H1 (cell line): ENCODE data around the gene GPRC5D. TPM values are rescaled to one million over a fixed set of nuclear protein-coding genes. Genes with fewer than 3 reads are reported as not detected.

ENCODE experiments used
- BCL11A ChIP-seq, 2 experiments: IDR thresholded peaks; one replicate each; pipeline ENCODE4 v1.6.1; 2011; ENCODE audit warnings: low read depth in 2 of 2, low read length in 2 of 2, mild to moderate bottlenecking in 2 of 2
- CHD2 ChIP-seq: IDR thresholded peaks from 2 replicates; pipeline ENCODE4 v1.6.1; 2012; ENCODE audit warnings: low read length, improper control_type of control experiment
- JUND ChIP-seq: IDR thresholded peaks from 2 replicates; pipeline ENCODE4 v1.6.1; 2011; ENCODE audit warnings: mild to moderate bottlenecking, improper control_type of control experiment, low read length
- SIRT6 ChIP-seq: IDR thresholded peaks from one replicate; pipeline ENCODE4 v1.7.1; 2012; ENCODE audit warnings: low read length, inconsistent platforms
- ZNF274 ChIP-seq: IDR thresholded peaks from 2 replicates; pipeline ENCODE4 v1.7.0; 2012; ENCODE audit warnings: low read length, borderline replicate concordance; ENCODE audit errors: extremely low read depth
- polyA plus RNA-seq, 7 experiments: library from polyadenylated mRNA; depleted of rRNA in 3 of 7; stranded (reverse) in 5 of 7; unstranded in 2 of 7; fragments of >200 nt in 5 of 7; fragments of 200-250 nt in 2 of 7; gene quantifications; 1 replicate in 5 of 7; 2 replicates in 1 of 7; 4 replicates in 1 of 7; pipeline versions ENCODE4 v1.2.1 to v1.2.3, GENCODE V29; 2011 to 2013; ENCODE audit warnings: missing spikeins in 2 of 7, mixed read lengths in 2 of 7
- total RNA-seq: library from RNA; stranded (reverse); fragmentation: NEBNext Ultra II Directional; extraction: Animal tissue kit (Norgen Biotek cat#: 25700); gene quantifications from 2 replicates; pipeline ENCODE4 v1.2.1, GENCODE V29; 2021

GPRC5D gene
- total and polyA plus RNA-seq, 2 of the 8 experiments (the other 6 are each of a cell fraction or from before 2014, with no cell fraction given): 0.45 TPM; not detected in 1

DNA sequence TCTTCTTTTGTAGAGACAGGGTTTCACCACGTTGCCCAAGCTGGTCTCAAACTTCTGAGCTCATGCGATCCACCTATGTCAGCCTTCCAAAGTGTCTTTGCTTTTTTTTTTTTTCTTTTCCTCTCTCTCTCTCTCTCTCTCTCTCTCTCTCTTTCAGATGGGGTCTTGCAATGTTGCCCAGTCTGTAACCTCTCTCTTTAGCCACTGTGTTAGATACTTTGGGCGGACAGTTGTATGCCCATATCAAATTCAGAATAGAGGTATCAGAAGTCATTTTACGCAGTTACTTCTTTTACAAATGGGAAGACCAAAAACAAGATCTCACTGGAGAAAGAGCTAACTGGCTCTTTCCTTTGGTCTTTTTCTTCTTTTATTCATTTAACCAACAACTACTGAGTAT lies 41.4 kb upstream of the GPRC5D start (continued):
- TF ChIP-seq CHD2 (no peak), ZNF274 (no peak), JUND (no peak), SIRT6 (no peak), BCL11A (IDR thresholded peaks at IDR 0.05; ENCODE audit: low read depth in 2 of 2, low read length in 2 of 2) (no peak)
